DOHH2 (cell line): Measurements from ENCODE around the gene COL11A2.

Experiments used
- H3F3A ChIP-seq: fragments of 200-600 bp; sonication (generic), shearing (Covaris generic); 2 replicates; pipeline ENCODE4 v1.6.0; 2016; ENCODE audit warnings: antibody characterized with exemption, mild to moderate bottlenecking; ENCODE audit not compliant: control insufficient read depth, insufficient read depth
- H3K27ac ChIP-seq: fragments of 200-600 bp; sonication (generic); 2 replicates; pipeline ENCODE4 v1.5.1; 2014; ENCODE audit warnings: low read depth, mild to moderate bottlenecking, low read length, moderate library complexity
- H3K27me3 ChIP-seq: fragments of 200-600 bp; sonication (generic); 2 replicates; pipeline ENCODE4 v1.6.1; 2014; ENCODE audit warnings: mild to moderate bottlenecking, low read length, mixed read lengths; ENCODE audit not compliant: control insufficient read depth
- H3K36me3 ChIP-seq: fragments of 200-600 bp; sonication (generic); 2 replicates; pipeline ENCODE4 v1.6.1; 2014; ENCODE audit warnings: mild to moderate bottlenecking, low read length, moderate library complexity, mixed read lengths; ENCODE audit not compliant: control insufficient read depth
- H3K4me1 ChIP-seq: fragments of 200-600 bp; sonication (generic); 2 replicates; pipeline ENCODE4 v1.6.1; 2014; ENCODE audit warnings: mild to moderate bottlenecking, low read length, mixed read lengths; ENCODE audit not compliant: control insufficient read depth
- H3K4me2 ChIP-seq: fragments of 200-600 bp; sonication (generic); 2 replicates; pipeline ENCODE4 v1.6.0; 2014; ENCODE audit warnings: mild to moderate bottlenecking, low read length, moderate library complexity
- H3K4me3 ChIP-seq: fragments of 200-600 bp; sonication (generic); 2 replicates; pipeline ENCODE4 v1.5.1; 2014; ENCODE audit warnings: mild to moderate bottlenecking, low read length, mixed read lengths
- H3K79me2 ChIP-seq: fragments of 200-600 bp; sonication (generic); 2 replicates; pipeline ENCODE4 v1.6.1; 2014; ENCODE audit warnings: mild to moderate bottlenecking, low read length, mixed read lengths; ENCODE audit not compliant: control insufficient read depth
- H3K9me2 ChIP-seq: fragments of 200-600 bp; sonication (generic); replicated peaks from 2 replicates; pipeline ENCODE4 v1.6.1; 2014; ENCODE audit warnings: mild to moderate bottlenecking, low read length, mixed read lengths; ENCODE audit not compliant: control insufficient read depth
- H3K9me3 ChIP-seq: fragments of 200-600 bp; sonication (generic); 2 replicates; pipeline ENCODE4 v1.6.1; 2014; ENCODE audit warnings: antibody characterized with exemption, low read length, mixed read lengths; ENCODE audit not compliant: control insufficient read depth, insufficient read depth
- H4K20me1 ChIP-seq: fragments of 200-600 bp; sonication (generic); 2 replicates; pipeline ENCODE4 v1.6.0; 2014; ENCODE audit warnings: low read depth, mild to moderate bottlenecking, antibody characterized with exemption, low read length, moderate library complexity; ENCODE audit not compliant: control insufficient read depth, insufficient read depth
- EZH2phosphoT487 ChIP-seq: fragments of 200-600 bp; sonication (generic); IDR thresholded peaks from 2 replicates; pipeline ENCODE4 v1.6.1; 2017; ENCODE audit warnings: borderline replicate concordance, mild to moderate bottlenecking, antibody characterized with exemption, low read length, moderate library complexity, mixed read lengths
- TF ChIP-seq, protein P1 (sequence below): fragments of 200-600 bp; sonication (generic); IDR thresholded peaks from one replicate; pipeline ENCODE4 v1.5.1; 2014; ENCODE audit warnings: antibody characterized with exemption, mild to moderate bottlenecking, low read depth, low read length; ENCODE audit not compliant: poor library complexity, severe bottlenecking

COL11A2 gene

GRCh38 chr6:33199687-33200218 is 7.5 kb upstream of the COL11A2 start:
- no peaks in the 10 kb centered on the region for H3K27me3 ChIP-seq
- peaks cover 54% of the 10 kb centered on the region for H3K79me2 ChIP-seq
- H3K36me3 ChIP-seq = peaks cover 68% of the 10 kb centered on the region
- H3K4me3 ChIP-seq = peak overlapping the region; percentile 91
- peaks cover 48% of the 10 kb centered on the region for H3K4me1 ChIP-seq
- peak overlapping the region; percentile 98 for H3K4me2 ChIP-seq
- no peaks in the 10 kb centered on the region for H3K9me3 ChIP-seq
- TF ChIP-seq, protein P1, sequence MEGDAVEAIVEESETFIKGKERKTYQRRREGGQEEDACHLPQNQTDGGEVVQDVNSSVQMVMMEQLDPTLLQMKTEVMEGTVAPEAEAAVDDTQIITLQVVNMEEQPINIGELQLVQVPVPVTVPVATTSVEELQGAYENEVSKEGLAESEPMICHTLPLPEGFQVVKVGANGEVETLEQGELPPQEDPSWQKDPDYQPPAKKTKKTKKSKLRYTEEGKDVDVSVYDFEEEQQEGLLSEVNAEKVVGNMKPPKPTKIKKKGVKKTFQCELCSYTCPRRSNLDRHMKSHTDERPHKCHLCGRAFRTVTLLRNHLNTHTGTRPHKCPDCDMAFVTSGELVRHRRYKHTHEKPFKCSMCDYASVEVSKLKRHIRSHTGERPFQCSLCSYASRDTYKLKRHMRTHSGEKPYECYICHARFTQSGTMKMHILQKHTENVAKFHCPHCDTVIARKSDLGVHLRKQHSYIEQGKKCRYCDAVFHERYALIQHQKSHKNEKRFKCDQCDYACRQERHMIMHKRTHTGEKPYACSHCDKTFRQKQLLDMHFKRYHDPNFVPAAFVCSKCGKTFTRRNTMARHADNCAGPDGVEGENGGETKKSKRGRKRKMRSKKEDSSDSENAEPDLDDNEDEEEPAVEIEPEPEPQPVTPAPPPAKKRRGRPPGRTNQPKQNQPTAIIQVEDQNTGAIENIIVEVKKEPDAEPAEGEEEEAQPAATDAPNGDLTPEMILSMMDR = no peak
- no peak for TF ChIP-seq EZH2phosphoT487
- 0 out of 2 replicates have a peak, but pooled peaks cover 4% of the 10 kb centered on the region for H4K20me1 ChIP-seq
- H3F3A ChIP-seq = peaks cover 13% of the 10 kb centered on the region
- no peaks in the 10 kb centered on the region for H3K9me2 ChIP-seq
- H3K27ac ChIP-seq = peak overlapping the region; percentile 87

- Histone ChIP-seq H3K79me2 (peaks cover 52% of the 10 kb centered on the region), H4K20me1 (0 out of 2 replicates have a peak, but pooled peaks cover 4% of the 10 kb centered on the region), H3K4me1 (peaks cover 44% of the 10 kb centered on the region), H3K27ac (no peak overlapping the region; the same call in 1 of the 2 replicates), H3K9me3 (no peaks in the 10 kb centered on the region), H3F3A (peaks cover 13% of the 10 kb centered on the region), H3K36me3 (peaks cover 74% of the 10 kb centered on the region), H3K9me2 (no peaks in the 10 kb centered on the region), H3K4me2 (peak overlapping the region; percentile 98), H3K4me3 (peak overlapping the region; percentile 91), H3K27me3 (no peaks in the 10 kb centered on the region)
- TF ChIP-seq, protein P1 = no peak
- no peak for TF ChIP-seq EZH2phosphoT487
Measured at GRCh38 chr6:33198853-33199436, 6.7 kb upstream of the COL11A2 start.

GRCh38 chr6:33198159-33198852 is 6.0 kb upstream of the COL11A2 start:
- 0 out of 2 replicates have a peak, but pooled peaks cover 4% of the 10 kb centered on the region for H4K20me1 ChIP-seq
- H3K9me3 ChIP-seq = no peaks in the 10 kb centered on the region
- TF ChIP-seq EZH2phosphoT487 = no peak
- TF ChIP-seq, protein P1 = no peak
- no peaks in the 10 kb centered on the region for H3K27me3 ChIP-seq
- H3K79me2 ChIP-seq = peaks cover 51% of the 10 kb centered on the region
- no peak overlapping the region for H3K27ac ChIP-seq
- no peaks in the 10 kb centered on the region for H3K9me2 ChIP-seq
- H3K36me3 ChIP-seq = peaks cover 69% of the 10 kb centered on the region
- peaks cover 11% of the 10 kb centered on the region for H3F3A ChIP-seq
- peak overlapping the region; percentile 98 for H3K4me2 ChIP-seq
- H3K4me3 ChIP-seq = no peak overlapping the region
- H3K4me1 ChIP-seq = peaks cover 38% of the 10 kb centered on the region
